ENCODE results near the gene ZNF680. TPM values are rescaled to one million over a fixed set of nuclear protein-coding genes. Genes with fewer than 3 reads are reported as not detected.

ZNF680 gene
- total RNA-seq, 1 experiment from 2014 or later = 6.0 TPM

- Mint-ChIP-seq H3K27me3 (ENCODE audit: insufficient read depth, unreplicated experiment) (no peaks in the 10 kb centered on the region), H3K4me3 (ENCODE audit: unreplicated experiment) (peak overlapping the region; percentile 49), H3K4me1 (ENCODE audit: insufficient read depth, unreplicated experiment) (peaks cover 27% of the 10 kb centered on the region), H3K36me3 (ENCODE audit: insufficient read depth, unreplicated experiment) (peaks cover 22% of the 10 kb centered on the region), H3K27ac (ENCODE audit: low read depth, unreplicated experiment) (peak overlapping the region; percentile 90), H3K9me3 (ENCODE audit: unreplicated experiment) (peaks cover 9% of the 10 kb centered on the region)
- no peak for TF ChIP-seq CTCF (IDR thresholded peaks at IDR 0.05; ENCODE audit: unreplicated experiment)
- ChIA-PET CTCF (interaction anchor here (0.6 to 1.0 kb wide), 2 partner anchors 13 to 71 kb away, joined by 3 to 4 read pairs; no protein-coding TSS in a partner anchor), POLR2A (no interaction called here)
- BruUV-seq (replicated peaks) = no TSS peak
- intact Hi-C loops (cut with micrococcal nuclease) = no loop called here
- peak; percentile 32 for DNase-seq (ENCODE audit: unreplicated experiment)
Measured at GRCh38 chr7:64559206-64559605, 3.7 kb downstream of the ZNF680 start.

GRCh38 chr7:64558781-64559180, 4.1 kb downstream of the ZNF680 start:
- intact Hi-C loops (cut with micrococcal nuclease) = no loop called here
- Mint-ChIP-seq H3K9me3 (ENCODE audit: unreplicated experiment) (peaks cover 9% of the 10 kb centered on the region), H3K4me1 (ENCODE audit: insufficient read depth, unreplicated experiment) (peaks cover 24% of the 10 kb centered on the region)

DNA sequence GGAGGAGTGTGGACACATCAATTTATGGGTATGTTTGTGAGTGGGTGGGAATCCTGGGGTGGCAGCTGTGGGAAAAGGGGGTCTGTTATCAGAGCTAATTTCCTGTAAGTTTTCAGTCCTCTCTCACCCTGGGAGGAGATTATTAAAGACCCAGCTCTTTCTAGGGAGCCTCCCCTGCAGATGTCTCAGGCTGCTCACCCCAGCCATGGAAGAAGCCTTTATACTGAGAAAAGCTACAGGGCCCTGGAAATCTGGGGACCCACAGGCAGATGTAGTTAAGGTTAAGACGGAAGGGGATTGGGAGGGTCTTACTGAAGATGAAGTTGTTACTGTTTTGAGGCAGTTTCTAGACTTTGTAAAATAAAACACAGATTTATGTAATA, 4.6 kb downstream of the ZNF680 start:
- no peak for TF ChIP-seq CTCF (IDR thresholded peaks at IDR 0.05; ENCODE audit: unreplicated experiment)
- ChIA-PET CTCF (interaction anchor here (1.0 kb wide), 1 partner anchor 13 kb away, joined by 4 read pairs; no protein-coding TSS in a partner anchor), POLR2A (interaction anchor here (0.6 kb wide), 1 partner anchor 59 kb away, joined by 3 read pairs; no protein-coding TSS in a partner anchor)
- DNase-seq (ENCODE audit: unreplicated experiment) = no peak
- peaks cover 20% of the 10 kb centered on the region for H3K4me1 Mint-ChIP-seq (ENCODE audit: insufficient read depth, unreplicated experiment)
- intact Hi-C loops (cut with micrococcal nuclease) = no loop called here
- peak overlapping the region; percentile 90 for H3K27ac Mint-ChIP-seq (ENCODE audit: low read depth, unreplicated experiment)
- no peaks in the 10 kb centered on the region for H3K27me3 Mint-ChIP-seq (ENCODE audit: insufficient read depth, unreplicated experiment)
- peaks cover 25% of the 10 kb centered on the region for H3K36me3 Mint-ChIP-seq (ENCODE audit: insufficient read depth, unreplicated experiment)
- no TSS peak for BruUV-seq (replicated peaks)
- H3K4me3 Mint-ChIP-seq (ENCODE audit: unreplicated experiment) = peak overlapping the region; percentile 49
- peaks cover 9% of the 10 kb centered on the region for H3K9me3 Mint-ChIP-seq (ENCODE audit: unreplicated experiment)

More at GRCh38 chr7:64558781-64559180, 4.1 kb downstream of the ZNF680 start:
- H3K36me3 Mint-ChIP-seq (ENCODE audit: insufficient read depth, unreplicated experiment) = peaks cover 22% of the 10 kb centered on the region
- H3K27me3 Mint-ChIP-seq (ENCODE audit: insufficient read depth, unreplicated experiment) = no peaks in the 10 kb centered on the region
- BruUV-seq (replicated peaks) = no TSS peak
- POLR2A ChIA-PET = interaction anchor here (0.6 kb wide), 1 partner anchor 59 kb away, joined by 3 read pairs; no protein-coding TSS in a partner anchor
- peak overlapping the region; percentile 90 for H3K27ac Mint-ChIP-seq (ENCODE audit: low read depth, unreplicated experiment)
- no peak for DNase-seq (ENCODE audit: unreplicated experiment)
- peak overlapping the region; percentile 49 for H3K4me3 Mint-ChIP-seq (ENCODE audit: unreplicated experiment)
- no peak for TF ChIP-seq CTCF (IDR thresholded peaks at IDR 0.05; ENCODE audit: unreplicated experiment)
- CTCF ChIA-PET = interaction anchor here (0.6 to 1.0 kb wide), 2 partner anchors 13 to 72 kb away, joined by 3 to 4 read pairs; no protein-coding TSS in a partner anchor

DNA sequence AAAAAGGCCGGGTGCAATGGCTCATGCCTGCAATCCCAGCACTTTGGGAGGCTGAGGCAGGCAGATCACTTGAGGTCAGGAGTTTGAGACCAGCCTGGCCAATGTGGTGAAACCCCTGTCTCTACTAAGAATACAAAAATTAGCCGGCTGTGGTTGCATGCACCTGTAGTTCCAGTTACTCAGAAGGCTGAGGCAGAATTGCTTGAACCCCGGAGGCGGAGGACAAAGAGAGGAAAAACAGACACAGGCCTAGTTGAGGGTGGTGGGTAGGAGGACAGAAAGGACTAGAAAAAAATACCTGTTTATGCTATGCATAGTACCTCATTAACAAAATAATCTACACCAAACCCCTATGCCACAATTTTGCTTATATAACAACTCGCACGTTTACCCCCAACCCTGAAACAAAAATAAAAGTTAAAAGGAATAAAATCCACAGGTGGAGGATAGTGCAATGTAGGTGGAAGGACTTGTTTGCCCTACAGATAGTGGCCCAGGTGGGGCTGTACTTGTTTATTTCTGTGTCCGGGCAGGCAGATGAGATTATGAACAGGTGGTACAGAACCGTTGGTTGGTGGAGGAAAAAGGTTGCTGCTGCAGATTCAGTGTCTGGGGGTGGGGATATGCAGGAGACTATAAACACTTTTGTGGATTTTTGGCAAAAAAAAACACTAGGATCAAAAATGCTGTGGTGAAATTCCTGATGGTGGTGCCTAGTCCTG, 5.1 kb downstream of the ZNF680 start:
- no peak for TF ChIP-seq CTCF (IDR thresholded peaks at IDR 0.05; ENCODE audit: unreplicated experiment)
- no peaks in the 10 kb centered on the region for H3K27me3 Mint-ChIP-seq (ENCODE audit: insufficient read depth, unreplicated experiment)
- peak overlapping the region; percentile 90 for H3K27ac Mint-ChIP-seq (ENCODE audit: low read depth, unreplicated experiment)
- ChIA-PET POLR2A (interaction anchor here (0.6 to 0.9 kb wide), 2 partner anchors 16 to 58 kb away, joined by 3 read pairs; no protein-coding TSS in a partner anchor), CTCF (interaction anchor here (1.0 kb wide), 1 partner anchor 12 kb away, joined by 4 read pairs; no protein-coding TSS in a partner anchor)
- H3K4me3 Mint-ChIP-seq (ENCODE audit: unreplicated experiment) = no peak overlapping the region
- no TSS peak for BruUV-seq (replicated peaks)
- peaks cover 9% of the 10 kb centered on the region for H3K9me3 Mint-ChIP-seq (ENCODE audit: unreplicated experiment)
- peaks cover 28% of the 10 kb centered on the region for H3K36me3 Mint-ChIP-seq (ENCODE audit: insufficient read depth, unreplicated experiment)
- intact Hi-C loops (cut with micrococcal nuclease) = no loop called here
- no peak for DNase-seq (ENCODE audit: unreplicated experiment)
- peaks cover 20% of the 10 kb centered on the region for H3K4me1 Mint-ChIP-seq (ENCODE audit: insufficient read depth, unreplicated experiment)

Measured in MCF 10A (cell line).